Stimulated activated CD4-positive, alpha-beta T cell treated with anti-CD3 and anti-CD28 coated beads, TNF-alpha, amount 100 ng/mL, for 4 hours (primary cell): ENCODE results near the gene GARNL3.

ENCODE experiments used
- DNase-seq, 3 experiments: peaks; one replicate each; pipeline ENCODE4 v3.0.0-alpha.2; 2020; ENCODE audit warnings: low read depth in 3 of 3

The GARNL3 gene

GRCh38 chr9:127313042-127313560 is 48.5 kb downstream of the GARNL3 start:
- no peak for DNase-seq

- DNase-seq: no peak
Measured at GRCh38 chr9:127314911-127315310, 50.3 kb downstream of the GARNL3 start.

- no peak for DNase-seq
Measured at GRCh38 chr9:127316586-127317323, 52.2 kb downstream of the GARNL3 start.

GRCh38 chr9:127318651-127319167 is 54.1 kb downstream of the GARNL3 start:
- no peak for DNase-seq

GRCh38 chr9:127319366-127320114 is 55.0 kb downstream of the GARNL3 start:
- no peak for DNase-seq

GRCh38 chr9:127320115-127320378 is 55.5 kb downstream of the GARNL3 start:
- DNase-seq: no peak

GRCh38 chr9:127323393-127323792 is 58.8 kb downstream of the GARNL3 start:
- DNase-seq: no peak

- DNase-seq: no peak
Measured at GRCh38 chr9:127330501-127330900, 65.9 kb downstream of the GARNL3 start.

- no peak for DNase-seq
Measured at GRCh38 chr9:127333221-127334064, 68.9 kb downstream of the GARNL3 start.

- no peak for DNase-seq
Measured at GRCh38 chr9:127334725-127335124, 70.2 kb downstream of the GARNL3 start.

GRCh38 chr9:127336086-127336485 is 71.5 kb downstream of the GARNL3 start:
- DNase-seq: no peak

GRCh38 chr9:127336506-127337352 is 72.2 kb downstream of the GARNL3 start:
- no peak for DNase-seq

GRCh38 chr9:127340721-127341120 is 76.1 kb downstream of the GARNL3 start:
- no peak for DNase-seq

- DNase-seq: no peak
Measured at GRCh38 chr9:127341152-127341551, 76.6 kb downstream of the GARNL3 start.

- no peak for DNase-seq
Measured at GRCh38 chr9:127344368-127345000, 79.9 kb downstream of the GARNL3 start.

- no peak for DNase-seq
Measured at GRCh38 chr9:127345566-127345965, 81.0 kb downstream of the GARNL3 start.

- no peak for DNase-seq
Measured at GRCh38 chr9:127346584-127346983, 82.0 kb downstream of the GARNL3 start.

- DNase-seq: no peak
Measured at GRCh38 chr9:127347831-127348776, 83.5 kb downstream of the GARNL3 start.

- DNase-seq: no peak
Measured at GRCh38 chr9:127349483-127350113, 85.0 kb downstream of the GARNL3 start.
